Measurements from ENCODE around the gene EIF3J.
A peak's percentile ranks its signal among the peaks of the same experiment; 100 is the strongest.
"Not testable (repeated sequence)": the region's sequence is repeated elsewhere in the genome, so short reads cannot be mapped to it uniquely, and the experiment has no call there.

The EIF3J gene

GRCh38 chr15:44536962-44537734, at the start of gene EIF3J:
Gene EIF3J (plus strand): TSS chr15:44537147. CDS start chr15:44537195, 48 bp downstream.
- DNase-seq (ENCODE audit: low spot score), result no peak

- DNase-seq (ENCODE audit: low spot score), result no peak
Measured at GRCh38 chr15:44489464-44489863, 47.5 kb upstream of the EIF3J start.

- no peak for DNase-seq (ENCODE audit: low spot score)
Measured at GRCh38 chr15:44490622-44491021, 46.3 kb upstream of the EIF3J start.

GRCh38 chr15:44492040-44492439, 44.9 kb upstream of the EIF3J start:
- DNase-seq (ENCODE audit: low spot score), result no peak

- DNase-seq (ENCODE audit: low spot score), result no peak
Measured at GRCh38 chr15:44492672-44493071, 44.3 kb upstream of the EIF3J start.

GRCh38 chr15:44495562-44495961, 41.4 kb upstream of the EIF3J start:
- no peak for DNase-seq (ENCODE audit: low spot score)

- no peak for DNase-seq (ENCODE audit: low spot score)
Measured at GRCh38 chr15:44500555-44500954, 36.4 kb upstream of the EIF3J start.

GRCh38 chr15:44501768-44502366, 35.1 kb upstream of the EIF3J start:
- peak; percentile 63 for DNase-seq (ENCODE audit: low spot score)

- no peak for DNase-seq (ENCODE audit: low spot score)
Measured at GRCh38 chr15:44516436-44516835, 20.5 kb upstream of the EIF3J start.

GRCh38 chr15:44519537-44519936, 17.4 kb upstream of the EIF3J start:
- no peak for DNase-seq (ENCODE audit: low spot score)

GRCh38 chr15:44525018-44525417, 11.9 kb upstream of the EIF3J start:
- no peak for DNase-seq (ENCODE audit: low spot score)

- peak; percentile 40 for DNase-seq (ENCODE audit: low spot score)
Measured at GRCh38 chr15:44527241-44527640, 9.7 kb upstream of the EIF3J start.

GRCh38 chr15:44529864-44530604, 6.9 kb upstream of the EIF3J start:
- no peak for DNase-seq (ENCODE audit: low spot score)

- DNase-seq (ENCODE audit: low spot score), result no peak
Measured at GRCh38 chr15:44530653-44531052, 6.3 kb upstream of the EIF3J start.

- not testable (repeated sequence) for DNase-seq (ENCODE audit: low spot score)
Measured at GRCh38 chr15:44532275-44532674, 4.7 kb upstream of the EIF3J start.

GRCh38 chr15:44532689-44533088, 4.3 kb upstream of the EIF3J start:
- no peak for DNase-seq (ENCODE audit: low spot score)

GRCh38 chr15:44535092-44535491, 1.9 kb upstream of the EIF3J start:
- DNase-seq (ENCODE audit: low spot score), result no peak

GRCh38 chr15:44535523-44536301, 1.2 kb upstream of the EIF3J start:
- no peak for DNase-seq (ENCODE audit: low spot score)

- DNase-seq (ENCODE audit: low spot score), result peak; percentile 93
Measured at GRCh38 chr15:44536302-44536961, 515 bp upstream of the EIF3J start.

- no peak for DNase-seq (ENCODE audit: low spot score)
Measured at GRCh38 chr15:44537735-44538240, 841 bp downstream of the EIF3J start.

GRCh38 chr15:44541282-44541958, 4.5 kb downstream of the EIF3J start:
- DNase-seq (ENCODE audit: low spot score), result no peak
